H1 (cell line): ENCODE measurements around the gene DGKZ. TPM values are rescaled to one million over a fixed set of nuclear protein-coding genes. Genes with fewer than 3 reads are reported as not detected.

Experiments
- CTCF ChIA-PET: fragments of 300-600 bp; sonication (Branson Sonifier 250); formaldehyde crosslinking; loops from one replicate; lab custom pipeline; 2021; ENCODE audit not compliant: partially characterized antibody; lab: Charles Lee
- POLR2A ChIA-PET: fragments of 300-600 bp; sonication (Branson Sonifier 250); formaldehyde crosslinking; loops from one replicate; lab custom pipeline; 2021; ENCODE audit warnings: inconsistent platforms; ENCODE audit not compliant: partially characterized antibody; lab: Charles Lee
- DNase-seq, 2 experiments: peaks; one replicate each; pipeline versions ENCODE4 v3.0.0 to v3.0.0-alpha.2; 2010 to 2022; ENCODE audit warnings: low spot score in 2 of 2, low read depth in 1 of 2, mixed read lengths in 1 of 2
- FAIRE-seq: peaks from 2 replicates; lab custom pipeline; 2011; peaks lifted over from hg19 to GRCh38; lab: Jason Lieb, UNC
- H2AFZ ChIP-seq: 2 replicates; pipeline ENCODE4 v1.8.1; 2012; ENCODE audit warnings: low read length, inconsistent platforms
- H2AK5ac ChIP-seq: 2 replicates; pipeline ENCODE4 v1.6.1; 2013; ENCODE audit warnings: low read depth, low read length
- H2BK120ac ChIP-seq: replicated peaks from 2 replicates; pipeline ENCODE3; 2013; ENCODE audit warnings: low read depth, low read length, inconsistent platforms
- H2BK12ac ChIP-seq: 2 replicates; pipeline ENCODE4 v1.6.1; 2013; ENCODE audit warnings: low read depth, low read length
- H2BK15ac ChIP-seq: 2 replicates; pipeline ENCODE4 v1.6.1; 2013; ENCODE audit warnings: low read length
- H2BK20ac ChIP-seq: 2 replicates; pipeline ENCODE4 v1.6.1; 2013; ENCODE audit warnings: low read length
- H2BK5ac ChIP-seq: 2 replicates; pipeline ENCODE4 v1.6.1; 2013; ENCODE audit warnings: low read depth, low read length
- H3K14ac ChIP-seq: 2 replicates; pipeline ENCODE4 v1.6.1; 2013; ENCODE audit warnings: inconsistent platforms; ENCODE audit not compliant: insufficient read length
- H3K18ac ChIP-seq: 2 replicates; pipeline ENCODE4 v1.6.1; 2013; ENCODE audit warnings: low read length; ENCODE audit errors: extremely low read depth
- H3K23ac ChIP-seq: 2 replicates; pipeline ENCODE4 v1.6.1; 2013; ENCODE audit warnings: inconsistent platforms; ENCODE audit not compliant: insufficient read length
- H3K23me2 ChIP-seq: 2 replicates; pipeline ENCODE4 v1.6.1; 2013; ENCODE audit warnings: low read depth, low read length
- H3K27ac ChIP-seq: 2 replicates; pipeline ENCODE4 v1.6.1; 2011; ENCODE audit warnings: low read depth, low read length, inconsistent platforms
- H3K27me3 ChIP-seq, 4 experiments: replicated peaks in 1 of 4; 1 replicate in 1 of 4; 2 replicates in 3 of 4; pipeline versions ENCODE4 v1.6.1 to v1.8.1; 2011 to 2013; ENCODE audit warnings: low read length in 3 of 4, mild to moderate bottlenecking in 3 of 4, inconsistent platforms in 2 of 4, mixed read lengths in 2 of 4, moderate library complexity in 1 of 4; ENCODE audit not compliant: control insufficient read depth in 3 of 4, insufficient read depth in 3 of 4; ENCODE audit errors: extremely low read depth in 1 of 4
- H3K36me3 ChIP-seq, 4 experiments: 2 replicates each; pipeline versions ENCODE4 v1.6.1 to v1.8.1; 2011 to 2013; ENCODE audit warnings: mild to moderate bottlenecking in 4 of 4, low read length in 3 of 4, moderate library complexity in 2 of 4, control low read depth in 1 of 4, inconsistent platforms in 1 of 4; ENCODE audit not compliant: insufficient read depth in 4 of 4, control insufficient read depth in 2 of 4
- H3K4ac ChIP-seq: replicated peaks from 2 replicates; pipeline ENCODE3; 2013; ENCODE audit warnings: low read length, low read depth, mixed read lengths, inconsistent platforms; ENCODE audit not compliant: insufficient read length
- H3K4me1 ChIP-seq, 4 experiments: replicated peaks in 1 of 4; 1 replicate in 1 of 4; 2 replicates in 3 of 4; pipeline versions ENCODE4 v1.6.1 to v1.8.1; 2011 to 2013; ENCODE audit warnings: low read length in 3 of 4, inconsistent platforms in 2 of 4, mixed read lengths in 1 of 4; ENCODE audit not compliant: insufficient read depth in 4 of 4, control insufficient read depth in 3 of 4
- H3K4me2 ChIP-seq, 2 experiments: 2 replicates each; pipeline versions ENCODE4 v1.6.1 to v1.8.1; 2011 to 2013; ENCODE audit warnings: low read depth in 2 of 2, low read length in 2 of 2, control low read depth in 1 of 2, inconsistent platforms in 1 of 2, mild to moderate bottlenecking in 1 of 2; ENCODE audit not compliant: insufficient read depth in 1 of 2
- H3K4me3 ChIP-seq, 4 experiments: fragments of 200-600, 300-600 bp in 1 of 4; sonication (generic), shearing (Covaris generic), sonication (Bioruptor Twin) in 1 of 4; 2 replicates each; pipeline versions ENCODE4 v1.5.1 to v1.8.1; 2011 to 2016; ENCODE audit warnings: low read length in 4 of 4, low read depth in 3 of 4, control low read depth in 2 of 4, inconsistent platforms in 2 of 4, mild to moderate bottlenecking in 2 of 4, mixed read lengths in 1 of 4, moderate library complexity in 1 of 4; ENCODE audit not compliant: insufficient read depth in 2 of 4; ENCODE audit errors: extremely low read depth in 1 of 4
- H3K56ac ChIP-seq: replicated peaks from 2 replicates; pipeline ENCODE3; 2013; ENCODE audit warnings: low read depth, mild to moderate bottlenecking, mixed read lengths, low read length, inconsistent platforms; ENCODE audit not compliant: insufficient read length
- H3K79me1 ChIP-seq: 2 replicates; pipeline ENCODE4 v1.6.1; 2013; ENCODE audit warnings: low read depth, low read length, control low read depth
- H3K79me2 ChIP-seq, 2 experiments: 2 replicates each; pipeline versions ENCODE4 v1.6.1 to v1.8.1; 2012 to 2013; ENCODE audit warnings: low read length in 2 of 2, mild to moderate bottlenecking in 2 of 2, inconsistent platforms in 1 of 2; ENCODE audit not compliant: insufficient read depth in 2 of 2, control insufficient read depth in 1 of 2
- H3K9ac ChIP-seq, 4 experiments: replicated peaks in 1 of 4; 1 replicate in 1 of 4; 2 replicates in 3 of 4; pipeline versions ENCODE4 v1.6.1 to v1.8.1; 2011 to 2013; ENCODE audit warnings: low read depth in 3 of 4, low read length in 3 of 4, control low read depth in 2 of 4, mild to moderate bottlenecking in 2 of 4, moderate library complexity in 2 of 4, inconsistent platforms in 1 of 4; ENCODE audit errors: extremely low read depth in 1 of 4
- H3K9me3 ChIP-seq, 2 experiments: 2 replicates each; pipeline versions ENCODE4 v1.6.1 to v1.8.1; 2012 to 2013; ENCODE audit warnings: mild to moderate bottlenecking in 2 of 2, moderate library complexity in 2 of 2, control low read depth in 1 of 2, inconsistent platforms in 1 of 2, low read depth in 1 of 2, low read length in 1 of 2, mixed read lengths in 1 of 2; ENCODE audit not compliant: insufficient read depth in 2 of 2
- H4K20me1 ChIP-seq, 2 experiments: replicated peaks in 1 of 2; 2 replicates each; pipeline versions ENCODE3 to v1.8.1; 2011 to 2013; ENCODE audit warnings: inconsistent platforms in 2 of 2, low read length in 2 of 2, mild to moderate bottlenecking in 1 of 2; ENCODE audit not compliant: insufficient read depth in 2 of 2, control insufficient read depth in 1 of 2
- H4K5ac ChIP-seq: 2 replicates; pipeline ENCODE4 v1.6.1; 2013; ENCODE audit warnings: low read length, low read depth, mixed read lengths, inconsistent platforms; ENCODE audit not compliant: insufficient read length
- H4K8ac ChIP-seq: 2 replicates; pipeline ENCODE4 v1.8.0; 2013; ENCODE audit warnings: mild to moderate bottlenecking, moderate library complexity, low read length, inconsistent platforms; ENCODE audit not compliant: insufficient read depth; ENCODE audit errors: extremely low read depth
- H4K91ac ChIP-seq: replicated peaks from 2 replicates; pipeline ENCODE3; 2013; ENCODE audit warnings: low read length, mixed read lengths, inconsistent platforms; ENCODE audit not compliant: insufficient read length
- BRCA1 ChIP-seq: IDR thresholded peaks from 2 replicates; pipeline ENCODE4 v1.6.1; 2012; ENCODE audit warnings: low read depth, low read length, improper control_type of control experiment
- HDAC6 ChIP-seq: IDR thresholded peaks from one replicate; pipeline ENCODE4 v1.7.1; 2012; ENCODE audit warnings: low read depth, mild to moderate bottlenecking, inconsistent platforms, low read length, moderate library complexity
- NRF1 ChIP-seq: IDR thresholded peaks from 2 replicates; pipeline ENCODE4 v1.6.1; 2011; ENCODE audit warnings: mild to moderate bottlenecking, low read depth, low read length, improper control_type of control experiment
- RBBP5 ChIP-seq: IDR thresholded peaks from 2 replicates; pipeline ENCODE4 v1.7.1; 2012; ENCODE audit warnings: low read depth, mild to moderate bottlenecking, inconsistent platforms, low read length, moderate library complexity, borderline replicate concordance
- TAF7 ChIP-seq: optimal IDR thresholded peaks from 2 replicates; pipeline ENCODE3; 2011; ENCODE audit warnings: low read depth, mild to moderate bottlenecking, inconsistent platforms, low read length, moderate library complexity, borderline replicate concordance
- WGBS, 2 experiments: shearing (Covaris generic) in 1 of 2; methylation state at CpG; one replicate each; pipeline versions ENCODE4 v1.1.6 to v1.1.7; 2013 to 2015; ENCODE audit warnings: low lambda C conversion rate in 2 of 2, mixed read lengths in 2 of 2, inconsistent platforms in 1 of 2, low coverage in 1 of 2, missing lambda C conversion rate in 1 of 2; ENCODE audit not compliant: insufficient replicate concordance in 2 of 2, insufficient coverage in 1 of 2, insufficient read length in 1 of 2; ENCODE audit errors: extremely low coverage in 1 of 2, missing lambda C conversion rate in 1 of 2; 5-methylcytosine and 5-hydroxymethylcytosine counted together
- polyA plus RNA-seq, 7 experiments: library from polyadenylated mRNA; depleted of rRNA in 3 of 7; stranded (reverse) in 5 of 7; unstranded in 2 of 7; fragments of >200 nt in 5 of 7; fragments of 200-250 nt in 2 of 7; gene quantifications; 1 replicate in 5 of 7; 2 replicates in 1 of 7; 4 replicates in 1 of 7; pipeline versions ENCODE4 v1.2.1 to v1.2.3, GENCODE V29; 2011 to 2013; ENCODE audit warnings: missing spikeins in 2 of 7, mixed read lengths in 2 of 7
- total RNA-seq: library from RNA; stranded (reverse); fragmentation: NEBNext Ultra II Directional; extraction: Animal tissue kit (Norgen Biotek cat#: 25700); gene quantifications from 2 replicates; pipeline ENCODE4 v1.2.1, GENCODE V29; 2021
- TF ChIP-seq, protein P1 (sequence below), 3 experiments: IDR thresholded peaks; 1 replicate in 2 of 3; 2 replicates in 1 of 3; pipeline versions ENCODE4 v1.5.1 to v1.6.1; 2011; ENCODE audit warnings: low read length in 3 of 3, mild to moderate bottlenecking in 3 of 3, inconsistent platforms in 2 of 3, low read depth in 1 of 3, moderate library complexity in 1 of 3; ENCODE audit not compliant: insufficient read depth in 1 of 3; ENCODE audit errors: control extremely low read depth in 1 of 3

DGKZ gene
- total and polyA plus RNA-seq, 2 of the 8 experiments (the other 6 are each of a cell fraction or from before 2014, with no cell fraction given): 84.4 to 184 TPM

- Histone ChIP-seq H3K4me2 (no peak overlapping the region), H3K79me1 (no peaks in the 10 kb centered on the region), H3K9ac (no peak overlapping the region), H2BK120ac (no peak overlapping the region), H2BK20ac (no peak overlapping the region), H3K36me3 (peaks cover 7 to 39% (median 25%) of the 10 kb centered on the region in 4 experiments; a peak in 5 of 8 replicates), H3K14ac (no peak overlapping the region), H3K4me1 (peaks cover 0 to 10% (median 8%) of the 10 kb centered on the region in 4 experiments; a peak in 6 of 7 replicates), H3K27ac (no peak overlapping the region), H3K18ac (no peak overlapping the region), H4K20me1 (peaks cover 12 to 19% of the 10 kb centered on the region in 2 experiments), H2AFZ (no peak overlapping the region), H3K4me3 (no peak overlapping the region), H3K9me3 (no peaks in the 10 kb centered on the region), H2BK5ac (no peak overlapping the region), H4K8ac (no peak overlapping the region), H3K56ac (no peak overlapping the region), H4K91ac (no peak overlapping the region), H3K23ac (no peak overlapping the region), H2BK15ac (no peak overlapping the region), H2AK5ac (no peak overlapping the region), H3K27me3 (no peaks in the 10 kb centered on the region), H2BK12ac (no peak overlapping the region), H3K4ac (no peak overlapping the region), H3K79me2 (no peaks in the 10 kb centered on the region), H4K5ac (no peak overlapping the region), H3K23me2 (peaks cover 2% of the 10 kb centered on the region; the same call in 1 of the 2 replicates)
- ChIA-PET CTCF (interaction anchor here (1.5 to 44.5 kb wide), 2 partner anchors 8 to 33 kb away, joined by 7 to 1004 read pairs; partner anchors contain the start of gene DGKZ), POLR2A (no interaction called here)
- FAIRE-seq (no peak), DNase-seq (no peak)
- WGBS, 2 experiments: 96% methylated on average over 15 of the region's 15 CpGs; no CpG with 5 or more reads in 1 of the 2 experiments
- TF ChIP-seq, protein P1, sequence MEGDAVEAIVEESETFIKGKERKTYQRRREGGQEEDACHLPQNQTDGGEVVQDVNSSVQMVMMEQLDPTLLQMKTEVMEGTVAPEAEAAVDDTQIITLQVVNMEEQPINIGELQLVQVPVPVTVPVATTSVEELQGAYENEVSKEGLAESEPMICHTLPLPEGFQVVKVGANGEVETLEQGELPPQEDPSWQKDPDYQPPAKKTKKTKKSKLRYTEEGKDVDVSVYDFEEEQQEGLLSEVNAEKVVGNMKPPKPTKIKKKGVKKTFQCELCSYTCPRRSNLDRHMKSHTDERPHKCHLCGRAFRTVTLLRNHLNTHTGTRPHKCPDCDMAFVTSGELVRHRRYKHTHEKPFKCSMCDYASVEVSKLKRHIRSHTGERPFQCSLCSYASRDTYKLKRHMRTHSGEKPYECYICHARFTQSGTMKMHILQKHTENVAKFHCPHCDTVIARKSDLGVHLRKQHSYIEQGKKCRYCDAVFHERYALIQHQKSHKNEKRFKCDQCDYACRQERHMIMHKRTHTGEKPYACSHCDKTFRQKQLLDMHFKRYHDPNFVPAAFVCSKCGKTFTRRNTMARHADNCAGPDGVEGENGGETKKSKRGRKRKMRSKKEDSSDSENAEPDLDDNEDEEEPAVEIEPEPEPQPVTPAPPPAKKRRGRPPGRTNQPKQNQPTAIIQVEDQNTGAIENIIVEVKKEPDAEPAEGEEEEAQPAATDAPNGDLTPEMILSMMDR (IDR thresholded peaks at IDR 0.05; ENCODE audit: control extremely low read depth in 1 of 3, insufficient read depth in 1 of 3, low read depth in 1 of 3, low read length in 3 of 3): no peak
- no peak for TF ChIP-seq RBBP5
- TF ChIP-seq BRCA1: no peak
- no peak for TF ChIP-seq TAF7
- TF ChIP-seq HDAC6: no peak
- no peak for TF ChIP-seq NRF1
Measured at GRCh38 chr11:46374815-46375214, 27.6 kb downstream of the DGKZ start.
